GM19395 (cell line): Measurements from ENCODE around the gene KDR.

Source experiments
- ATAC-seq: cut with Tn5 transposase; IDR thresholded peaks from one replicate; pipeline ENCODE4 v1.9.1; 2021; ENCODE audit warnings: mild to moderate bottlenecking, moderate library complexity; ENCODE audit not compliant: unreplicated experiment

The KDR gene

DNA sequence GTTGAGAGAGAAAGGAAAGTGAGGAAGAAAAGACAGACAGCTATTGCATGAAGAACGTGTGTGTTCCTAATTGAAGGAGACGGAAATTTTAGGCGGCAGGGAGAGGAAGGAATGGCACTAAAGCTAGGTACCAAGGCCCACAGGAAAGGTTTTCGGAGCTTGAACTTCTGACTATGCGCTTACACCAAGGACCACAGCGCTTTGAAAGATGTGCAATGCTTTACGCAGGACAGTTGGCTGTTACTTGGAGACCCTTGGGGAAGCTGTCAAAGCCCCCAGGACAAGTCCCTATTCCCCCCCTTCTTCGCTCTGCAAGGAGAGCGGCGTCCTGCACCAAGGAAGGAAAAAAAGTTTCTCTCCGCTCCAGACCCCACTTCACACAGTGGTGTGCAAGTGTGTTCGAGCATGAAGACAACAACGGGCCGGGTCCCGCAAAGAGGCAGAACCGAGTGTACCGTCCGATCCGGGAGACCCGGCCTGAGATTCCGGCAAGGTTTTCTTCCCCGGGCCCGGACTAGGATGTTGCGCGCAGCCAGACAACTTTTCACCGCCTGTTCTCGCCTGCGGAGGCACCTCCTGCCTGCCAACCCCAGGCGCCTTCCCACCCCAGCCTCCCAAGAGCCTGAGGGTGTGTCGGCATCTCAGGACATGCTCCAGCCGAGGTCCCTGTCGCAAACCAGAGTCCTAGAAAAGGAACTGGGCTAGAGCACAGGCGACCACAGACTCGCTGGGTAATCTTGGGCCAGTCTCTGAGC is 896 bp downstream of the KDR start:
- no peak for ATAC-seq

DNA sequence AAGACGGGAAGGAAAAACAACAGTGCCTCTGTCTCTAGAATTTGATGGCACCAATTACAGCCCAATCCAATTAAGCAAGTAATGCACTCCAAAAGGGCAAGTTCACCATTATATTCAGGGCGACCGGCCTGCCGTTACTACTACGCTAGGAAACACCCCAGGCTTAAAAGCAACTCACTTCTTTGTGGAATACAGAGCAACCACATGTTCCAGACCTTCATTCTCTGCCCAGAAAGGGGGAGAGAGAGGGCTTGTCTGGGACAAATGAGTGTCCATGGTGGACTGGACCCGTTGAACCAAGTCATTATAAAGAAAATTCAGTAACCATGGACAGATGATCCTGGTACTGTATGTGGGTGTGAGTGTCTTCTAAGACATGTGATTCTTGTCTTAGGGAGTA is 1.6 kb downstream of the KDR start:
- ATAC-seq: no peak

DNA sequence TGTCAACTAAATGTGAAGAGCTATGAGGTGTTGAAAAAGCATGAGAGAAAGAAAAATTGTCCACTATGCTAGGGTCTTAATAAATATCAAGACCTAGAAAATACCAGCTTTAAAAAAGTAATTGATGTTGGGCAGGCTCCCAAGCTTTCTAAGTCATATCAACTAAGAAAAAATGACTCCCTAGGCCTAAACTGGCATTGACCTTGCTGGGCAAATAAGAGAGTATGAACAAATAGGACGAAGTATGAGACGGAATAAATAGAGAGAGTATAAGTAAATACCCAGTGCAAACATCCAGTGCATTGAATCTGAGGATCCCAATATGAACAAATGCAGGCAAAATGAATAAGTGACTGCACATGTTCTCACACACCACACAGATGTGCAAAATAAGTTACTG is 3.2 kb downstream of the KDR start:
- ATAC-seq: no peak

DNA sequence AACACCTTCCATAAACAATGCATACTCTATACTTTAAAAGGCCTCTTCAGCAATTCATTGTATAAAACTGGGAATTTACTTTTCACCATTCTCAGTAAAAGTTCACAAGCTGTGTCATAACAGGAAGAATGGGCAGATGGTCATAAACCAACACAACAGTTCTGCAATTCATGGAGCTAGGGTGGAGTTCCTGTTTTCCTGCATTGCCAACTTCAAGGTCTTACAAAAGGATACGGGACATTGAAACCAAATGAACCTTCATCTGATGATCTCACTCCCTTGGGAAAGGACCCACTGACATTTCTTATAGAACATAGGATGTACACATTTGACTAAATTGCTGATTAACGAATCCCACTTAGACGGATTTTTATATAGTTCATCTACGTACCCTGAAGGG is 4.1 kb downstream of the KDR start:
- ATAC-seq: no peak

DNA sequence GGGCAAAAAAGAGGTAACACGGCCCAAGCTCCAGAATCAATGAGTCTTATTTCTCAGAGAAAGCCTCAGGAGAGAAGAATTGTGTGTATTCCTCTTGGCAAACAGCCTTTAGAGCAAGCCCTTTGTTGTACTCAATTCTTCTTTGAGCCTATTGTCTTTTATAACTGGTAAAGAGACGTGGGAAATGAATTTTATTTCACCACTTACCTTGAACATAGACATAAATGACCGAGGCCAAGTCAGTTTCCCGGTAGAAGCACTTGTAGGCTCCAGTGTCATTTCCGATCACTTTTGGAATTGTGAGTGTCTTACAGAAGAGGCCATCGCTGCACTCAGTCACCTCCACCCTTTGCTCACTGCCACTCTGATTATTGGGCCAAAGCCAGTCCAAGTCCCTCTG is 7.0 kb downstream of the KDR start:
- no peak for ATAC-seq

DNA sequence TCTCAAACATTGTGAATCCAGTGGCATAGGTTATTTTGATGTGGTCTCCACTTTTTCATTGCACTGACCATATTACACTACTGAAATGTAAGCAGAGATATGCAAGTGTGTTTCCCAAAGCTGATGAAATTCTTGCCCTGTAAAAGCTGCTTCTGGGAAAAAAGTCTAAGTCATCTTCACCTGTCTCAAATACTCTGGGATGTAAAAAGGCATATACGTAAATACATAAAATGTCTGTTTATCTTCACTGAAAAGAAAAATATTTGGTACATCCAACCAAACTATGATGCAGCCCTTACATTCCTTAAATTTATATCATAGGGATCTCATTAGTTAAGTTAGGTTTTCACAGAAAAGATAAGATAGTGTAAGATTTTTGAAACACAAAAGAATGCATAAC is 7.9 kb downstream of the KDR start:
- no peak for ATAC-seq

DNA sequence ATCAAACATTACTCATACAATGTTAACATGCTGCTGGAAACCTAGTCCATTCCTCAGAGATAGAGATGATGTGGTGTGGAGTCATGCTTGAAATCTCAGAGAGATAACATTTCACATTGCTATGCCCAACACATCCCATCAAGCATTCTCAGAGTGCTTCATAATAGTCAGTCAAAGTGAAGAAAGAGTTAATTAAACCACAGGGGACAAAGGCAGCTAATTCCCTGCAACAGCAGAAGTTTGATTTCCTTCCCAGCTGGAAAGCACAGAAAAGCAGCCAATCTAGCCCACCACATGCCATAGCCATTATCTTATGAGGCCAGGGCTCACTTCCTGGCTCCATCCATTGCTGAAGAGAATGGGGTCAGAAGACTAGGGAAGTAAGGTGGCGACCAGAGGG is 8.9 kb downstream of the KDR start:
- ATAC-seq: no peak

DNA sequence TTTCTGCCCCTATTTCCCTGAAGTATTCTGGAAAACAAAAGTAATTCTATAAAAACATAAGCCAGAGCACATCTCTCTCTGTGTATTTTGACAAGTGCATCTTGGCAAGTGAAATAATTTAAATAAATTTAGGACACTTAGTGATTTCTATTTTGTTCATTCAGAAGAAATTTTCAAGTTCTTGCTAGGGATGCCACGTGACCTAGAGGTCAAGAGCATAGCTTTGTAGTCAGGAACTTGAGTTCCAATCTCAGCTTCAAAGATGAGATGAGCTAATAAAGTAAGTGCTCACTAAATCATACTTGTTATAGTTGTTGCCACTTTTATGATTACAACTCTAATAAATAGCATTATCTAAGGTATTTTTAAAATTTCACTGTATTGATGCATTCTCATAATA is 13.8 kb downstream of the KDR start:
- no peak for ATAC-seq

DNA sequence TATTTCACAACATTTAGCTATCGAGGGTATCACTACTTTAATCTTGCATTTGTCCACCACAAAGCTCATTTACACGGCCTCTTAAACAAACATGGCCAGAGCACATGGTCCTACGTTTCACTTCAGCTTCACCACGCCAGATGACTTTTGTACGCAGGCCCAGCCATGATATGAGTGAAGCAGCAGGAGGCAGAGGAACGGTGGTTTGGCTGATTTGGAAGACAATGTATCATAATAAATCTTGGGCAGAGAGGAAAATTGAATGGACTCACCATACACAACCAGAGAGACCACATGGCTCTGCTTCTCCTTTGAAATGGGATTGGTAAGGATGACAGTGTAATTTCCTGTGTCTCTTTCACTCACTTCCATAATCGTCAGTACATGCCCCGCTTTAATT is 15.3 kb downstream of the KDR start:
- ATAC-seq: no peak

DNA sequence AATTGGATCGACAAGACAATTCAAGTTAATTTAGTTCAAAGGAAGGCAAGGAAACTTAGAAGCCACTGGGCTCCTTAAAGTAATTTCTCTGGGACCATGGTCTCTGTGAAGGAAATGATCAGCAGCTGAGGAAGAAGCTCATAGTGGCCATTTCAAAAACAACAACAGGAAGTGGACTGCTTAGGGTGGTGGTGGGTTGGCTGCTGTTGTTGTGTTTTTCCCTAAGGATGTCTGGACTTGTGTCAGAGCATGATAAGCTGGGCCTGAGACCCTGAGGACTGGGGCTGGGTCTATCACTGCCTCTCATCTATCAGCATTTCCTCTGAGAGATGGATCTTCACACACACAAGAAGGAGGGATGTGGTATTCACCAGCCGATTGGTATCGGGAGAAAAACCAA is 18.3 kb downstream of the KDR start:
- ATAC-seq: no peak

DNA sequence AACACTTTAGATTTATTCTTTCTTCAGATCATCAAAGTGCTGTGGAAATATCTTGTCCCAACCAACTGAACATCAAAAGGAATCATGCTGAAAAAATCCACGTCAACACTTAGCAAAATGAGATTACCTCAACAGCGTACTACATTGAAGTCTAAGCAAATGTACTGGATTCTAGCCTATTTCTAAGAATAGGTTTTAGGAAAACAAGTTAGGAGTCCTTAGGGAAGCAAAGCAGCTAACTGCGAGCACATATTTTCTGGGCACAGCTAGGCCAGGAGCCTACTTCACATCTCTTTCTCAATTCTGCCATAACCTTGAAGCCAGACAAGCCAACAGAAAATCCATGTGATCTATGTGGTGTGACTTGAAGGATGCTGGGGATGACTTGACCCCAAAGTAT is 22.2 kb downstream of the KDR start:
- no peak for ATAC-seq

DNA sequence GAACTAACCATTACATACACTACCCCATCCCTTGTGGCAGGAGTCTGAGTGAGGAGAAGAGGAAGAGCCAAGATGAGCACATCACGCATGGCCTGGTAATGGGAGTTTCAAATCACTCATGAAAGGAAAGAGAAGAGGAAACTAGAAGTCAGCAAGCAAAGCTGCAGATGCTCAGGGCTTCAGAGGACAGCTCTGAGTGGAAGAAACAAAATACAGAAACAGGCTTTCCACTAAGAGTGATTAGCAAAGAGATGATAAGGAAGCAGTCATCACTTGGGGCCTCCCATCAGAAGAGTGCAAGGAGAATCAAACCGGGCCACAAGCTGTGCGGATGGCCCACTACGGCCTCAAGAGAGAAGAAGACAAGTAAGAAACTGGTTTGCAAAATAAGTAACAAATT is 25.6 kb downstream of the KDR start:
- ATAC-seq: no peak

DNA sequence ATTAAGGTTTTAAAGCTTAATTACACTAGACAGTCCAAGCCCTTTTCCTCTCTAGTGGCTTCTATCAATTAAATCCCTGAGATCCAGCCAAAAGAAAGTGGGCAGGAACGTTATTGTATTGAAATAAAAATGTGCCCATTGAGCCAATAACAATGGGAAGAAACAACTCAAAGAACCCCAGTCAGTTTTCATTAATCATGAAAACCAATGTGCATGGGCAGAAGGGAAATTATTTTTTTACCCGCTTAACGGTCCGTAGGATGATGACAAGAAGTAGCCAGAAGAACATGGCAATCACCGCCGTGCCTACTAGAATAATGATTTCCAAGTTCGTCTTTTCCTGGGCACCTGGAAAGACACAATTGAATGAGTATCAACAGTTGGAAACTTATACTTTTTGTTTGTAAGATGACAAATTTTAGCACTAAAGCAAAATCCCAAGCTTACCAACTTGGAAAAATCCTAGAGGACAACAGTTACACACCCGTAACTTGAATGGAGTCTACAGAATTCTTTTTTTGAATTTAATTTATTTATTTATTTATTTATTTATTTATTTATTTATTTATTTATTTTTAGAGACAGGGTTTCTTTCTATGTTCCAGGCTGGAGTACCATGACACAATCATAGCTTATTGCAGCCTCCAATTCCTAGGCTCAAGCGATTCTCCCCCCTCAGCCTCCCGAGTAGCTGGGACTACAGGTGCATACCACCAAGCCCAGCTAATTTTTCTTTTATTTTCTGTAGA is 26.8 kb downstream of the KDR start:
- ATAC-seq: no peak

DNA sequence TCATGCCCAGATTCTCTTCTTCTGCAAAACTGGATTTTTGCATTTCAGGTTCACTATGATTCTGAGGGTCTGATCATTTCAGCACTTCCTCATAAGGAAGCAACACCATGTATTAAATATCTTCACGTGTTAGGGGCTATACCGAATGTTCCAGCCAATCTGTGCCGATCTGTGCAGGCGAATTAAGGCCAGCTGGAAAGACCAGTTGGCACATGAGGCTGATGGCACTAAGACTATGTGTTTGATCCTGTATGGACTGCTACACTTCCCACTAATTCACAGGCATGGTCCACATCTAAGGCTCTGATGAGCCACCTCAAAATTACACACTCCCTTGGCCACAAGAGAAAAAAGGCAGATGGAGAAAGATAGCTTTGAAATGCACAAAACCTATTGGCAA is 28.8 kb downstream of the KDR start:
- no peak for ATAC-seq

DNA sequence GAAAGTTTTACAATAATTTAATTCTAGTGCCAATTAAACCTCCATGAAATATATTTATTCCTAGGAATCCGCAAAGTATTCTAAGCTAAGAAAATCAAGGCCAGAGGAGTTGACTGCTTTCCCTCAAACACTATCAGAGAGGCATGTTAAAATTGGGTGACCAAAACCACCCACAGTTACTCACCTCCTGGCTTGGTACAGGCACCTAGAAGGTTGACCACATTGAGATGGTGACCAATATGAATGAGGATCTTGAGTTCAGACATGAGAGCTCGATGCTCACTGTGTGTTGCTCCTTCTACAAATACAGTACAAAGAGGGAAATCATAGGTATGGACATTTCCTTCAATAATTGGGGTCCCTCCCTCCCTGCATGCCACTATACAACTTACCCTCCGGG is 29.4 kb downstream of the KDR start:
- no peak for ATAC-seq

DNA sequence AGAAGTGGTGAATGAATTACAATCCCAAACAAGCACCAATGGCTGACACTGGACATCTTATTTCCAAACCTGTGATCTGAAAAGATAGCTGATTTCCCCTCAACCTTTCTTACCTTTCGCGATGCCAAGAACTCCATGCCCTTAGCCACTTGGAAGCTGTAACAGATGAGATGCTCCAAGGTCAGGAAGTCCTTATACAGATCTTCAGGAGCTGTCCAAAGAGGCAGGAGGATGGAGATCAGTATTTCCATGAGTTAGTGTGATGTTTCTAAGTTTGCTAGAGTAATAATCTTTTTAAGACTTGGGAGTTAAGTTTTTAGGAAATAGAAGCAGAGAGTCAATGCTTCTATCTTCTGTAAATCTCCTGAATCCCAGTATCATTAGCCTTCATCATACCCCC is 32.9 kb downstream of the KDR start:
- no peak for ATAC-seq

DNA sequence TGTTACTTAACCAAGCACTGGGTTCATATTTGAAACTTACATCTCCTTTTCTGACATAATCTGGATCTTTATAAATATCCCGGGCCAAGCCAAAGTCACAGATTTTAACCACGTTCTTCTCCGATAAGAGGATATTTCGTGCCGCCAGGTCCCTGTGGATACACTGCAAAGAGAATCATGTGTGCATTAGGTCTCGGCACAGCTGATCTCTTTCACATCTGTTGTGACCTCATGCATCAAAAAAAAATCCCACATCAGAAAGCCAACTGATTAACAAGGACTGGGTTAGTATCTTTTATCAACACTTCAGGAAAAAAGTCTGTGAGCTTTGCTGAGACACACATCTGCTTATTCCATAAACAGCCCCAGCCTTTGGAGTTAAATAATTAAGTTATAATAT is 35.5 kb downstream of the KDR start:
- ATAC-seq: no peak

DNA sequence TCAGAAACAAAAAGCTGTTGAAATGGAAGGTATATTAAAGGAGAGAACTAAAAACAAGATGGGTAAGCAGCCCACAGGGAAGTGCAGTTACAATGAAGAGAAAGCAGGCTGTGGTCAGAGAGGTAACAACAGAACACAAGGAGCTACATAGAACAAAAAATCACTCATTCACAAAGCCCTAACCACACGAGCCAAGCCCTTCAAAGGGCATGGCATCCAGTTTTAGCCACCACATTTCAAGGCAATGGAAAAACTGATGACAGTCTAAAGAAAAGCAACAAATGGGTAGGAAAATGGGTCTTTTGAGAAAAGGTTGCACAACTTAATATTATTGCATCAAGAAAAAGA is 37.5 kb downstream of the KDR start:
- no peak for ATAC-seq

DNA sequence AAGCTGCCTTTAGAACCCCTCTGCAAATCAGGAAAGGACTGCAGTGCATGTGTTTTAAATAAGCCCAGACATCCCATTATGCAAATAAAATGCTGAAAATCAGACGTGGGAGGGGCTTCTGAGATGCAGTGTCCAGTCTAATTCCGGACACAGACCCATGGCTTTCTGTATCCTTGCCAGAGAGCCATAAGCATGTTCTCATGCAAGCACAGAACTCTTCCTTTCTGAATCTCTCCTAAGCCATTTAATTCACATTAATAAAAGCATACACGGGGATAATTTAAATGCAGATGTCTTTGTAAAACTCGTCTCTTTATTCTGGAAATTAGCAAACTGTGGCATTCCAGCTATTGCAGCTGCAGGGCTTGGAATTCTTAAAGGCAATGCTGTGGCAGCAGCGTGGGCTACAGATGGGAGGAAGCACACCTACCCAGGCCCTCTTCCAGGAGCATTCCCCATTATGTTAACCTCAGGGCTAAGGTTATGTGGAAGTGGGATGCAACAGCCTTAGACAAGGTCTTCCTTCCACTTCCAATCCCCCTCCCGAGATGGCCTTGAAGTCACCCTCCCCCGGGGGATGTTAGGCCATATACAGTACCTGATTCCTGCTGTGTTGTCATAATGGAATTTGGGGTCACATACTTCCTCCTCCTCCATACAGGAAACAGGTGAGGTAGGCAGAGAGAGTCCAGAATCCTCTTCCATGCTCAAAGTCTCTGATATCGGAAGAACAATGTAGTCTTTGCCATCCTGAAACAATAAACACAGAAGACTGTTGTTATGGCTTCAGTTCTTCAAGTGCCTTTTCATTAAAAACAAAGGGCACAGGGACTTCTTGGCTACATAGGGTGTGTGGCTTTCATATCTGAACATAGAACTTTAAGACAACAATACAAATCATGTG is 38.1 kb downstream of the KDR start:
- no peak for ATAC-seq

DNA sequence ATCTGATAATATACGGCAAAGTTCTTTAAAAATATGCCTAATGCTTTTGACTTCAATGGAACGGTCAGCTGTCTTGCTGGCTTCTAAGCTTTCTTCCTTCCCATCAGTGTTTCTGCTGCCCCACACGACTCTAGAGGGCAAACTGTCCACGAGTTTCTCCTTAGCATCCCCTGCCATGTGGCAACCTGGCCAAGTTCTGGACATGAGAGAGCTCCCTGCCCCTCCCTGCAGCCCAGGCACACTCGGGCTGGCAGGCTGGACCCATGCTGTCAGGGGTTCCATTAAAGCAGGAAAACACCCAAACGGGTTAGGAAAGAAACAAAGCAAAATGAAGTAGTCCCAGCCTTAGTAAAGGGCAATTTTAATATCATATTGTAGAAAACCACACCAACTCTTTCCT is 38.8 kb downstream of the KDR start:
- no peak for ATAC-seq

DNA sequence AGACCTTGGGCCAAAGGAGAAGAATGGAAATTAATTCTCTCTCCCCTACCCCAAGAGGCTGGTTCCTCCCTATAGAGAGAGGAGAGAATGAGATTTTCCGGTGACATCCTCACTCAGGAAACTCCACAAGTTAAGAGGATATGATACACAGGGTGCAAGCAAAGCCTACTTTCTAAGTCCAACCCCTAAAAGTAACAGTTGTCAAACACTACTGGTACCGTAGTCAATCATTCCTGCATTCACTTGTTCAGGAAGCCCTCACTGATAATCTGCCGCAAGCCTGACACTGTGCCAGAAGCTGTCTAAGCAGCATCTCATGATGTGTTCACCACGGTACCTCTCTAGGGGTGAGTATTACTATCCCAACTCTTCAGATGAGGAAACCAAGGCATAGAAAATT is 41.7 kb downstream of the KDR start:
- no peak for ATAC-seq

DNA sequence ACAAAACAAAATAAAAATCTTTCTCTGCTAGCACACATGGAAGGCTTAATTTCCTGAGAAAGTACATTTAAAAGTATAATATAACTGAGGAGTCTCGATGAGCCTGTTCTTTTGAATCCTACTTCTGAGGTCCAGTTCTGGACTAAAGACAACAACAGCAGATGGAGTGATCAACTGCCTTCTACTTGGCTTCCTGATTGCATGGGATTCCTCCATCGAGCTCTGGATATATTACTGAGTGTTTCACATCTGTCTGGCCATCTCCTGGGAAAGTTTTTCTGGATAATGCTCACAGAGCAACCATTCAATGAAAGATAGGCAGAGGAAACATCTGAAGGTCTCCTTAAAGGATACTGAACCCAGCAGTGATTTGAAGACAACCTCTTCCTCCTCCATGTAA is 42.6 kb downstream of the KDR start:
- no peak for ATAC-seq
